Measurements from ENCODE around the gene BBLN.

DNA sequence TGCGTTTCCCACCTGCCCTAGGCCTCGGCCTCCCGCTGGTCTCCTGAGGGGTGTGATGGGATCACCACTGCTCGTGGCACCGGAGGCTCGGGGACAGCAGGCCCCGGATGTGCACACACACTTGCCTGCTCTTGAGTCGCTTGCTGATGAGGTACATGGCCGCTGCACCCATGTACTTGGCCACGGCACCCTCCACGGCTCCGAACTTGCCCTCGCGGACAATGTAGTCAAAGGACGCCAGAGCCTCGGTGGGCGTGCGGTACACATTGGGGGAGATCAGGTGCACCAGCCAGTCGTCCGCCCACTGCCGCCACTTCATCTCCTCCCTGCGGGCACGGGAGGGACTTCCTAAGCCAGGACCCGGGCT is 37.3 kb upstream of the BBLN start:
- no peak for TF ChIP-seq ZFP3 (CRISPR knock-in tag; IDR thresholded peaks at IDR 0.05)
- TF ChIP-seq TOX (CRISPR knock-in tag; IDR thresholded peaks at IDR 0.05; ENCODE audit: borderline replicate concordance) = no peak
- TF ChIP-seq CSDC2 (CRISPR knock-in tag; IDR thresholded peaks at IDR 0.05) = no peak
- no peak for TF ChIP-seq BACH2 (CRISPR knock-in tag; IDR thresholded peaks at IDR 0.05; ENCODE audit: borderline replicate concordance)

Measured in SK-N-SH treated with all-trans-retinoic acid at 6 μM for 48 hours (cell line).